Measurements from ENCODE around the gene PRR5L.

Gene PRR5L

GRCh38 chr11:36266767-36267166, 29.3 kb upstream of the PRR5L start:
- peak; percentile 42 for DNase-seq (ENCODE audit: low read depth)
- TF ChIP-seq, protein P1, sequence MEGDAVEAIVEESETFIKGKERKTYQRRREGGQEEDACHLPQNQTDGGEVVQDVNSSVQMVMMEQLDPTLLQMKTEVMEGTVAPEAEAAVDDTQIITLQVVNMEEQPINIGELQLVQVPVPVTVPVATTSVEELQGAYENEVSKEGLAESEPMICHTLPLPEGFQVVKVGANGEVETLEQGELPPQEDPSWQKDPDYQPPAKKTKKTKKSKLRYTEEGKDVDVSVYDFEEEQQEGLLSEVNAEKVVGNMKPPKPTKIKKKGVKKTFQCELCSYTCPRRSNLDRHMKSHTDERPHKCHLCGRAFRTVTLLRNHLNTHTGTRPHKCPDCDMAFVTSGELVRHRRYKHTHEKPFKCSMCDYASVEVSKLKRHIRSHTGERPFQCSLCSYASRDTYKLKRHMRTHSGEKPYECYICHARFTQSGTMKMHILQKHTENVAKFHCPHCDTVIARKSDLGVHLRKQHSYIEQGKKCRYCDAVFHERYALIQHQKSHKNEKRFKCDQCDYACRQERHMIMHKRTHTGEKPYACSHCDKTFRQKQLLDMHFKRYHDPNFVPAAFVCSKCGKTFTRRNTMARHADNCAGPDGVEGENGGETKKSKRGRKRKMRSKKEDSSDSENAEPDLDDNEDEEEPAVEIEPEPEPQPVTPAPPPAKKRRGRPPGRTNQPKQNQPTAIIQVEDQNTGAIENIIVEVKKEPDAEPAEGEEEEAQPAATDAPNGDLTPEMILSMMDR (conservative IDR thresholded peaks at IDR 0.05; ENCODE audit: control insufficient read depth, insufficient read depth, low read depth, low read length) = no peak
- no peak overlapping the region for H3K4me3 ChIP-seq (ENCODE audit: control insufficient read depth, low read depth, low read length)

- H3K4me3 ChIP-seq (ENCODE audit: control insufficient read depth, low read depth, low read length) = no peak overlapping the region
- TF ChIP-seq, protein P1 (conservative IDR thresholded peaks at IDR 0.05; ENCODE audit: control insufficient read depth, insufficient read depth, low read depth, low read length) = no peak
- DNase-seq (ENCODE audit: low read depth) = no peak
Observed at GRCh38 chr11:36268337-36268985, 27.6 kb upstream of the PRR5L start.

DNA sequence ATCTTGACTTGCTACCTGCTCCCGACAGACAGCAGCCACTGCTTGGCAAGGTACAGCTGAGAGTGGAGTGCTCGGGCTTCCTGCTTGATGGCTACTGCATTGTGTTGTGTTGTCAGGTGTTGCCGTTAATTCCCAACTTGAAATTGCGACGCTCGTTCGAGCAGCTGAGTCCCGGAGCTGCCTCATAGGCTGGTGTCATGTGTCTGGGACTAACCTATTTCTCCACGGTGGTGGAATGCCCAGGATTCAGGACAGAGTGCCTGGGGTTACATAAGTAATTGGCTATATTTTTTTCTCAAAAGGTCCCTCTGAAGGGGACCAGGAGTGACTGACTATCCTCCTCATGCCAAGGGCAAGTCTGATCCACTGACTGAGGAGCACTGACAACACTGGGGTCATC, 25.4 kb upstream of the PRR5L start:
- no peak for DNase-seq (ENCODE audit: low read depth)
- no peak overlapping the region for H3K4me3 ChIP-seq (ENCODE audit: control insufficient read depth, low read depth, low read length)
- TF ChIP-seq, protein P1 (conservative IDR thresholded peaks at IDR 0.05; ENCODE audit: control insufficient read depth, insufficient read depth, low read depth, low read length) = no peak

DNA sequence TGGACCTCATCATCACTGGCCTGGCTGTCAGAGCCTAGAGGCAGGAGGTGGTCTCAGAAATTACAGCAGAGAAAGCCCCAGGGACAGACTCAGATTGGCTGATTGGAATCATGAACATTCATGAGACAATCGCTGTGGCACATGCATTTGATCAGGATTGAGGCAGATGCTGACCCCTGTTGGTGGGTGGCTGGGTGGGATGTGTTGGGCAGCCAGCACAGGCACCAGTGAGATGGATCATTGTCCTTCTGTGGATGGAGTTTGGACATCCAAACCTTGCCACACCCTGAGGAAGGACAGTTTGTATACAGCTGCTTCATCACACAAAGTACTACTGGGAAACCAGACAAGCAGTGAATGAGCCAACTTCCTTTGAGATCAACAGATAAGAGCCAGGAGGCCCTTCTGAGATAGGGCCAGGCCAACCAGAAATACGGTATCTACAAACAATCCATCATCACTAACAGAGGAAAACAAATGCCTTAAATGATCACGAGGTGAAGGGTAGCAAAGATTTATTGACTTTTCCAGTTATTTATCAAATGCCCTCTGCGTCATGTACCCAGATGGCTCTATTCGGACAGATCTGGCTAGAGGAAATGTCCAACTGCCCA, 24.2 kb upstream of the PRR5L start:
- DNase-seq (ENCODE audit: low read depth) = no peak
- no peak overlapping the region for H3K4me3 ChIP-seq (ENCODE audit: control insufficient read depth, low read depth, low read length)
- TF ChIP-seq, protein P1 (conservative IDR thresholded peaks at IDR 0.05; ENCODE audit: control insufficient read depth, insufficient read depth, low read depth, low read length) = no peak

DNA sequence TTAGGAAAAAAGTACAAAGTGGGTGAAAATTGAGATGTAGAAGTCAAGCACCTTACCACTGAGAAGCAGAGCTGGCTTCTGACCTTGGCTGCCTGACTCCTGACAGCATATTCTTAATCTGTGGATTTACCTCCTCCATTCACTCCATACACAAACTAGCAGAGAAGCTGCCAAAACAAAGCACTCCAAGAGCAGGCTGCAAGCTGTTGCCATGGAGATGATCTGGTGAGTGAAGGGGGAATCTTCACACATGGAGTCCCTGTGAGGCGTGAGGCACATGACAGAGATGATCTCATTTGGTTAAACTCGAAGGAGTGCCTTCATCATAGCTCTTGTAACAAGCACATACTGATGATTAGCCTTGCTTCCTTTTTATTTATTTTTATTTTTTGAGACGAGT, 23.0 kb upstream of the PRR5L start:
- DNase-seq (ENCODE audit: low read depth) = peak; percentile 15
- no peak overlapping the region for H3K4me3 ChIP-seq (ENCODE audit: control insufficient read depth, low read depth, low read length)

GRCh38 chr11:36274414-36274813, 21.7 kb upstream of the PRR5L start:
- DNase-seq (ENCODE audit: low read depth) = no peak
- TF ChIP-seq, protein P1 (conservative IDR thresholded peaks at IDR 0.05; ENCODE audit: control insufficient read depth, insufficient read depth, low read depth, low read length) = no peak
- H3K4me3 ChIP-seq (ENCODE audit: control insufficient read depth, low read depth, low read length) = no peak overlapping the region

More for the DNA sequence above, 23.0 kb upstream of the PRR5L start:
- TF ChIP-seq, protein P1 (conservative IDR thresholded peaks at IDR 0.05; ENCODE audit: control insufficient read depth, insufficient read depth, low read depth, low read length) = no peak

Measured in fibroblast of mammary gland (primary cell).